GM12872 (cell line): ENCODE measurements around the gene RPL36.
A peak's percentile ranks its signal among the peaks of the same experiment; 100 is the strongest.

ENCODE experiments used
- CTCF ChIP-seq: IDR thresholded peaks from 3 replicates; pipeline ENCODE4 v1.5.1; 2011; ENCODE audit warnings: low read depth, mild to moderate bottlenecking, low read length, moderate library complexity; ENCODE audit not compliant: insufficient read depth

RPL36 gene

GRCh38 chr19:5651361-5651760 lies 38.7 kb upstream of the RPL36 start:
- TF ChIP-seq CTCF: peak; percentile 33; the same call in 2 of the 3 replicates

GRCh38 chr19:5652261-5652660 lies 37.8 kb upstream of the RPL36 start:
- TF ChIP-seq CTCF: no peak

- no peak for TF ChIP-seq CTCF
These were observed 35.2 kb upstream of the RPL36 start for GRCh38 chr19:5654931-5655330.

GRCh38 chr19:5655412-5655811 lies 34.7 kb upstream of the RPL36 start:
- no peak for TF ChIP-seq CTCF

- no peak for TF ChIP-seq CTCF
These were observed 28.6 kb upstream of the RPL36 start for GRCh38 chr19:5661483-5661882.

- TF ChIP-seq CTCF: no peak
These were observed 26.2 kb upstream of the RPL36 start for GRCh38 chr19:5663904-5664303.

GRCh38 chr19:5664515-5664914 lies 25.6 kb upstream of the RPL36 start:
- no peak for TF ChIP-seq CTCF
